Ectodermal cell (in vitro differentiated cells): ENCODE results near the gene FBXL20.

Experiments
- H3K27ac ChIP-seq: 2 replicates; pipeline ENCODE4 v1.7.0; 2013; ENCODE audit warnings: mild to moderate bottlenecking, low read depth, low read length; ENCODE audit not compliant: insufficient read depth, poor library complexity, severe bottlenecking
- H3K27me3 ChIP-seq: 2 replicates; pipeline ENCODE4 v1.7.0; 2013; ENCODE audit warnings: mild to moderate bottlenecking, low read length; ENCODE audit not compliant: insufficient read depth, control insufficient read depth, poor library complexity, severe bottlenecking
- H3K36me3 ChIP-seq: one replicate; pipeline ENCODE4 v1.7.0; 2013; ENCODE audit warnings: low read length; ENCODE audit not compliant: control insufficient read depth, insufficient read depth
- H3K4me1 ChIP-seq: one replicate; pipeline ENCODE4 v1.7.0; 2013; ENCODE audit warnings: low read length; ENCODE audit not compliant: control insufficient read depth, insufficient read depth
- H3K4me3 ChIP-seq: 2 replicates; pipeline ENCODE4 v1.7.0; 2013; ENCODE audit warnings: low read depth, low read length, control low read depth; ENCODE audit not compliant: insufficient read depth
- H3K9me3 ChIP-seq: 2 replicates; pipeline ENCODE4 v1.7.0; 2013; ENCODE audit warnings: mild to moderate bottlenecking, low read length, moderate library complexity; ENCODE audit not compliant: control insufficient read depth
- WGBS, 2 experiments: methylation state at CpG; one replicate each; pipeline ENCODE4 v1.1.7; 2013; ENCODE audit warnings: missing lambda C conversion rate in 2 of 2; 5-methylcytosine and 5-hydroxymethylcytosine counted together

FBXL20 gene

DNA sequence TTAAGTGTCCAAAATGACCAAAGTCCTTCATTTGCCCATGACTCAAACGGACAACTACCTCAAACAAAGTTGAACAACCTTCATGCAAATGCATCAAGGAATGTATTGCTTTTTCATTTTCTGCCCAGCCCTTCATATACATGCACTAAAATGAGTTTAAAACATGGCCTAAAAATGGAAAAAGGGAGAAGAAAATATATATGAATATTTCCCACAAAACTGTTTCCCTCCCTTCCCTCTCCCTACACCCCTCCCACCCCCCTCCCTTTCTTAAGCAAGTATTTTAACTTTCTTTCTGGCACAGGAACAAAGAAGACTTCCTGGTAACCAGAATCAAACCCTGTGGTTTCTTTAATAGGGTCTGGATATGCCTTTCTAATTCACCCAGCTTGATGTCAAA, 5.5 kb upstream of the FBXL20 start:
- Histone ChIP-seq H3K4me1 (no peaks in the 10 kb centered on the region), H3K9me3 (no peaks in the 10 kb centered on the region), H3K36me3 (peaks cover 32% of the 10 kb centered on the region), H3K4me3 (no peak overlapping the region), H3K27me3 (no peaks in the 10 kb centered on the region), H3K27ac (no peak overlapping the region)
- 87 to 92% methylated on average over 1 of the region's 1 CpG for WGBS, 2 experiments

- H3K27me3 ChIP-seq: no peaks in the 10 kb centered on the region
- WGBS, 2 experiments: 92 to 94% methylated on average over 1 of the region's 1 CpG
- H3K4me3 ChIP-seq: no peak overlapping the region
- H3K27ac ChIP-seq: no peak overlapping the region
- no peaks in the 10 kb centered on the region for H3K4me1 ChIP-seq
- peaks cover 24% of the 10 kb centered on the region for H3K36me3 ChIP-seq
- H3K9me3 ChIP-seq: no peaks in the 10 kb centered on the region
Measured at GRCh38 chr17:39405436-39405835, 4.0 kb upstream of the FBXL20 start.

DNA sequence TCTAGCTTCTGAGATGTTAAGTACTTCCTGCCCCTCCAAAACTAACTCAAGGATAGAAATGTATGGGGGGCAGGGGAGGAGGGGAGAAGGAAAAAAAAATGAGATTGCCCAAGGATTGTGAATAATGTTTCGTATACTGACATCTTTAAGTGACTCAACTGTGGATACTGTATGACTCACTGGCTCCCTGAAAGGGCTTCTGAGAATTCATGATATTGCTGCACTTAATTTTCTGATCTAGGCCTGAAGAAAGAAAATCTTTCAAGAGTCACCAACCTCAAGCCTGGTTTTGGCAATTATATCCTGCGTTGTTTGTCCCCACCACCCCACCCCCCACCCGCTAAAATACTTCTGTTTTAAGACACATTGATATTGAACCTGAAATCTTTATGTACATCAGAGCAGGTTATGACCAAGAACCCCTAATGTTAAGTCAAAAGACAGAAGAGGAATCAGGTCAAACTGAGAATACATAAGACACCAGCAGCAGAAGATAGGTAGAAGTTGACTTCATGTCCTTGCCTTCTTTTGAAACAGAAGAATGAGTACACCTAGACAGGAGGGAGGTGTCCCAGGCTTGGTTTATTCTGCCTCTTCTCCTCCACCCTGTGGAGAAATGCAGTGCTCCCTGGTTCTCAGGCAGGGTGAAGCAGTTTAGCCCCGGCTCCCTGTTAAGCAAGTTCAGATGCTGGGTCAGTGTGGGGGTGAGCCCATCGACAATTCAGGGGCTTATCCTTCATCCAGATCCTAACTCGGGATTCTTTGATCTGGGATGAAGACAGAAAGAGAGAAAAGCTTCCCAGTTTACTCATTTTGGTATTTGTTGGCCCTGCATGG, 3.3 kb upstream of the FBXL20 start:
- WGBS, 2 experiments: 88 to 90% methylated on average over 5 of the region's 6 CpGs
- H3K4me3 ChIP-seq: no peak overlapping the region
- peaks cover 18% of the 10 kb centered on the region for H3K36me3 ChIP-seq
- H3K27me3 ChIP-seq: no peaks in the 10 kb centered on the region
- no peaks in the 10 kb centered on the region for H3K4me1 ChIP-seq
- no peak overlapping the region for H3K27ac ChIP-seq
- H3K9me3 ChIP-seq: no peaks in the 10 kb centered on the region

GRCh38 chr17:39402890-39403605, 1.6 kb upstream of the FBXL20 start:
- no peaks in the 10 kb centered on the region for H3K9me3 ChIP-seq
- H3K4me1 ChIP-seq: no peaks in the 10 kb centered on the region
- no peak overlapping the region for H3K27ac ChIP-seq
- H3K27me3 ChIP-seq: no peaks in the 10 kb centered on the region
- WGBS, 2 experiments: 84 to 87% methylated on average over 22 of the region's 22 CpGs
- no peak overlapping the region for H3K4me3 ChIP-seq
- H3K36me3 ChIP-seq: peaks cover under 1% of the 10 kb centered on the region

- Histone ChIP-seq H3K4me1 (no peaks in the 10 kb centered on the region), H3K9me3 (no peaks in the 10 kb centered on the region), H3K36me3 (no peaks in the 10 kb centered on the region), H3K27me3 (no peaks in the 10 kb centered on the region), H3K27ac (peak overlapping the region; percentile 32), H3K4me3 (peak overlapping the region; percentile 86)
- 0 to 1% methylated on average over 52 to 53 of the region's 53 CpGs for WGBS, 2 experiments
Measured at GRCh38 chr17:39402244-39402889, 941 bp upstream of the FBXL20 start.

- Histone ChIP-seq H3K27me3 (no peaks in the 10 kb centered on the region), H3K4me1 (no peaks in the 10 kb centered on the region), H3K27ac (peak overlapping the region; percentile 75), H3K4me3 (peak overlapping the region; percentile 86), H3K36me3 (no peaks in the 10 kb centered on the region), H3K9me3 (no peaks in the 10 kb centered on the region)
- 3 to 4% methylated on average over 46 of the region's 46 CpGs for WGBS, 2 experiments
Measured at GRCh38 chr17:39400547-39401411, 647 bp downstream of the FBXL20 start.

DNA sequence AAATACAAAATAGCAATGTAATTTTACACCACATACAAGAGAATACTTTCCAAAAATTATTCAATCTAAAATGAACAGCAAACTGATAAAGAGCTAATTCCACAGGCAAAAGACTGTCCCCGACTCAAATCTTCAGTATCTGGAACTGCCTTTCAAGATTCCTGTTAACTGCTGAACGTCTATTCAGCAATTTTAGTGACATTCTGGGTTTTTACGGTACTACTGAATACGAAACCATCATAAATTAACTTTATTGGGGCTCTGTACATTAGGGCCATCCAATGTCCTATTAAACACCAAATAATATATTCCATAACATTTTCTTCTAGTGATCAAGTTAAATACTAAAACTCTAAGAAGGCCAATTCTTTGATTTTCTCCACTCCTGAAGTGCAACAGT, 1.6 kb downstream of the FBXL20 start:
- H3K9me3 ChIP-seq: no peaks in the 10 kb centered on the region
- no peaks in the 10 kb centered on the region for H3K4me1 ChIP-seq
- no peaks in the 10 kb centered on the region for H3K36me3 ChIP-seq
- no peak overlapping the region for H3K27ac ChIP-seq
- 91 to 95% methylated on average over 4 of the region's 4 CpGs for WGBS, 2 experiments
- peak overlapping the region; percentile 86 for H3K4me3 ChIP-seq
- H3K27me3 ChIP-seq: no peaks in the 10 kb centered on the region

DNA sequence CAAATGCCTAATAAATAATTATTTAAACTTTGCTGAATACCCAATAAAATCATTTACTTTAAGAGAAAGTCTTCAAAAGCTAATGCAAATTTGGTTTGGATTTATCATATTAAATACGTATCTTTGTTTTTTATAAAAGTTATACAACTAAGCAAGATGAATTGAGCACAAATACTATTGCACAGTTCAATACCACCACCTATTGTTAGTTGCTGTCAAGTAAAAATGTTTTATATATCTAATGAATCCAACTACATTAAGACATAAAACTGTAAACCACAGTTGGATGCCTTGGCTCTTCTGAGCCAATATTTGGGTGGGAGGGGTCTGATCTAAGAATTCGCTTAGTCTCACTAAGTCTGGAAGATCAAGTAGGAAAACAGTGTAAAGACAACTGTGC, 7.7 kb downstream of the FBXL20 start:
- H3K4me3 ChIP-seq: no peak overlapping the region
- no peak overlapping the region for H3K27ac ChIP-seq
- no peaks in the 10 kb centered on the region for H3K9me3 ChIP-seq
- H3K4me1 ChIP-seq: no peaks in the 10 kb centered on the region
- no peaks in the 10 kb centered on the region for H3K27me3 ChIP-seq
- H3K36me3 ChIP-seq: no peaks in the 10 kb centered on the region
- WGBS, 2 experiments: 89 to 94% methylated on average over 1 of the region's 2 CpGs

GRCh38 chr17:39391448-39391847, 10.0 kb downstream of the FBXL20 start:
- Histone ChIP-seq H3K4me1 (no peaks in the 10 kb centered on the region), H3K36me3 (no peaks in the 10 kb centered on the region), H3K27ac (no peak overlapping the region), H3K27me3 (no peaks in the 10 kb centered on the region), H3K9me3 (no peaks in the 10 kb centered on the region), H3K4me3 (no peak overlapping the region)
- 87 to 91% methylated on average over 3 to 5 of the region's 5 CpGs for WGBS, 2 experiments
